Ecto neural progenitor cell (in vitro differentiated cells): ENCODE measurements around the gene NRXN3.

Source experiments
- DNase-seq: peaks from one replicate; pipeline ENCODE4 v3.0.0-alpha.2; 2018; ENCODE audit warnings: low spot score

NRXN3 gene

DNA sequence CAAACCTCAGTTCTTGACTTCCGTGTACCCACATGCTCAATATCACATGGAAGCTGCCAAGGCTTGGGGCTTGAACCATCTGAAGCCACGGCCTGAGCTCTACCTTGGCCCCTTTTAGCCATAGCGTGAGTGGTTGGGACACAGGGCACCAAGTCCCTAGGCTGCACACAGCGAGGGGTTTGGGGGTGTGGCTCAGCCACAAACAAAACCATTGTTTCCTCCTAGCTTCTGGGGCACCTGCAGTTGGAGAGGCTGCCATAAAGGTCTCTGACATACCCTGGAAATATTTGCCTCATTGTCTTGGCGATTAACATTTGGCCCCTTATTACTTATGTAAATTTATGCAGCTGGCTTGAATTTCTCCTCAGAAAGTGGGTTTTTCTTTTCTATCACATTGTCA, 628.6 kb downstream of the NRXN3 start:
- DNase-seq = no peak

DNA sequence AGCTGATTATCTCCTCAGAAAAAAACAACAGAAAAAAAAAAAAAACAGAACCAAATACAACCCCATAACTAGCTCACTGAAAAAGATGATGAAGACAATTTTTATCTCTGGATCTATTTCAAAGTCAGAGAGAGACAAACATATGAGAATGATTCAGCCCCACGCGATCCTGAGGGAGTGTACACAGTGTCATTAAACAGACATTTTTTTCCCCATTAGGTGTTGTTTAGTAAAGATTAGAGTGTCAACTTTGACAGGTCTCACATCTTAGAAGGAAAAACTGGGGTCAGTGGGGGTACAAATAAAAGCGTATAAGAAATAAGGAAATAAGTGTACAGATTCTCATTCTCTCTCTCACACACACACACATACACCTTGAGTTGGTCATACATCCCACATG, 635.4 kb downstream of the NRXN3 start:
- DNase-seq = no peak

DNA sequence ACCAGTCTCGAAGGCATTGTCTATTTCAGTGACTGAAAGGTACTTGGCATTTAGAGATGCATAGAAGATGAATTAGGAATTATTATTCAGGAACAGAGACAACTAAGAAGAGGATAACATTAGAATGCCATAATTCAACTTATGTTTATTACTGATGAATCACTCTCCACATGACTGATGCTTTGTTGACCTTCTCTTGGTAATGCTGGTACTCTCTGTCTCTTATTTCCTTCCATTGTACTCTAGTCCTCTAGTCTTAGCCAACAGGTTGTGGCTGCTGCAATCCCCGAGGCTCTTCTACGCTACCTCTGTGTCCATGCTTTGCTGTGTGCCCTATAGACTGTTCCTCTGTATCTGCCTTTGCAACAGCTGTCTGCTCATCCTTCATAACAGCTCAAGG, 652.9 kb downstream of the NRXN3 start:
- DNase-seq = no peak

DNA sequence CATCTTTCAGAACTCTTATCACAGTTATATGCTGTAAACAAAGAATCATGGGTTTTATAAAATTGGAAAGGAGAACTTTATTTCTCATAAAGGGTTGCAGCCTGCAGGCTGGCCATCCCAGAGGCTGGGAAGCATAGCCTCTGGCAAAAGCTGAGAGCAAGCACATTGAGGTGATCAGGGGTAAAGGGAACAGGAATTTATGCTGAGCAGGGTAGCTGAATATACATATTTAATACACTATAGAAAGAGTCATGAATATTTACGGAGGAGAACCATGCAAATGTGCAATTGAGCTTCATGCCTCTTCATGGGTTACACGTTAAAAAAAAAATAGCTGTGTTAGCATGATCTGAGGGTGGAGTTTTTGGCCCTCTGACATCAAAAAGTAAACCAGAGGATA, 653.3 kb downstream of the NRXN3 start:
- no peak for DNase-seq

DNA sequence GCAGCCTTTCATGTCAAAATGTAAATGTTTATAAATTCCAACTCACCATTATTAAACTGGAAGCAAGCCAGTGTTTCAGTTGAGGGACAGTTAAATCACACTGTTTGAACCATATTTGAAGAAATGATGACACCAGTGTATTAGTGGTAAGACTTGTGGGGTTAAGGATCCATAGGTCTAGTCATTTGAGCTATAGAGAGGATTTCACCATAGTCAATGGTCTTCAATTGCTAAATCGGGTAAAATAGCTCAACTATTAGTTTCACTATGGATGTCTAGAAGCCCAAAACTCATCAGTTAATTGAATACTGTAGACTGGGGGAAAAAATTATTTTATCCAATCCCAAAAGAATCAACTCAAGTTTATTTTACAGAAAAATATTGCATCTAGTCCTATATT, 659.1 kb downstream of the NRXN3 start:
- DNase-seq = no peak

DNA sequence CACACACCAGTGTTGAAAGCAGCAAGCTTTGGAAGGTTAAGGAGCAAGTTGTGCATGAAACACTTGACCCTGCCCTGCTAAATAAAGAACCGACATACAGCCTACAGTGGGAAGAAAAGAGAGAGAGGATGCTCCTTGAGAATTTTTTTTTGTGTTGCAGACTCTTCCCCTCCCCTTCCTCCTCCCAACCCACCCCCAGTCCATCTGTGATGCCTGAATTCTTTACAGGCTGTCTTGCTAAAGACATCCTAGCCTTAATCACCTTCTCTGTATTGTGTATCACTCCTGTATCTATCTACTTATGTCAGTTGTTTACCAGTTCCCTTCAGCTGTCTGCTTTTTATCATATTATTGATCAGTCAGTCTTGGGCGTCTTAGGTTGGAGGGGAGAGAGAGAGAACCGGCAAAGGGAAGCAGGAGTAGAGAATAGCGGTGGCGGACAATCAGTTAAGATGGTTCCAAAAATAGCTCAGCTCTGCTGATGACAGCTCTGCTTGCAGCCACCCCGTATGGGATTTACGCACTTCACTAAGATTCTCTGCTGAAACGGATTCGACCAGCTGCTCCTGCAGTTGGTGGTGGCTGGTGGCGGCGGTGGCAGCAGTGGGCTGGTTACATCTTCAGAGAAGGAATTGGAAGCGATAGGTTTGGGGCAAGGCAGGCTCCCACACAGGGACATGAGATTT, 664.7 kb downstream of the NRXN3 start:
- DNase-seq = no peak

DNA sequence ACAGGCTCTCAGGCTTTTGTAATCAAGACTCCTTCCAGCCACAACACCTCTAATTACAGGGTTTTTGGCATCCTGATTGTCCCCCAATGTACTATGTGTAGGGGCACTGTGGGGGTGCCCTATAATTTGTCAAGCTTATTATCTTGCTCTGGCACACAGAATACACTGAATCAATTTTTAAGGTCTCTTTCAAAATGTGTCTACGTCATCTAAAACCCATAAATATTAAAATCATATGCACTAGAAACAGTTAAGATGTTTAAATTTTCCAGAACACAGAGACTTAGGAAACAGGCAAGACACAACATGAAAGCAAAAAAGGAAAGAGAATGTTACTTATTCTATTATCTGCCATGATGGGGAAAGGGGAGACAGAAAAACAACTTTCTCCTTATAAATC, 665.7 kb downstream of the NRXN3 start:
- DNase-seq = no peak

DNA sequence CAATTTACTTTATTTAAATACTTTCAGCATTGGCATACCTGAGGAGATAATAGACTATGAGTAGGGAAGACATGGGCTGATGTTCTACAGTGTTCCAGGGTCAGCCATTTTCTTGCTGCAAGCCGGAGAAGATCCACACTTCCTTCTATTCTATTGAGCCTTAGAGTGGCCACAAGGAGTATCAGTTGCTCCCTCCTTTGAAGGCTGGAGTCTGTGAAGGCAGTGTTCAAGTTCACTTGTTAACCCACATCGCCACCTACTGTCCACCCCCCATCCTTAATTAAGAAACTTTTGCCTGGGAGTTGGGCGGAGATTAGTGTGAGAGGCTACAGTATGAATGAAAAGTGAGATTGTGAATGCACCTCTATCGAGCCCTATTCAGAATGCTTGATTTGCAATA, 666.6 kb downstream of the NRXN3 start:
- peak; percentile 57 for DNase-seq

DNA sequence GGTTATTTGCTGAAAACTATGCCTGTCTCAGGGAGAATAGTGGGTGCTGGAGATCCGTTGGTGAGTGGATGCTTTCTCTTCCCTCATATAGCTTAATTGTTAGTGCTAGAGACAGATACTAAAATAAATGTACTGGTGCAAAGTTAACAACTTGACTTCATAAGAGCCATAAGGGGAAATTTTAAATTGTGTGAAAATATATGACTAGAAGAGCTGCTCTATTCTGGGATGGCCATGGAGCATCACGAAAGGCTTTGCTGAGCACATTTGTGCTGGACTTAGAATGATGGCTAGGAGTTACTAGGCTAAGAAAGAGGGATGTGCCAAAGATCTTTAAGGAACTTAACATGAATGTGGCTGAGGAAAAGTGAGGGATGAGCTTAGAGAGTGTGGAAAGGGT, 668.8 kb downstream of the NRXN3 start:
- DNase-seq = no peak

DNA sequence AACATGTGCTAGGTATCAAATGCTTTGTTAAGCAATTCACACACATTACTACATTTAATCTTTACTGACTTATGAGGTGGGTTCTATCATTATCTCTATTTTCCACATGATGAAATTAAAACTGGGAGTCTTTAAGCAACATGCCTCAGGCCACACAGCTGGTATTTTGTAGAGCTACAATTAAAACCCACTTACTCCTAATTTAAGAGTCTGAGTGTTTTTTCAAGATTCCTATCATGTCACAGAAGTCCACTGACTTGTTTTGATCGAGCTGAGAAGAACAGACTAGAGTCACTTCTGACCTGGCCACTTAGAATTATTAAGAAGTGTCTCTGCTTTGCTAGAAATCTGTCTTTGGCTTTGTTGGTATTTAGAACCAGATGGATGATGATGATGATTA, 670.7 kb downstream of the NRXN3 start:
- no peak for DNase-seq

DNA sequence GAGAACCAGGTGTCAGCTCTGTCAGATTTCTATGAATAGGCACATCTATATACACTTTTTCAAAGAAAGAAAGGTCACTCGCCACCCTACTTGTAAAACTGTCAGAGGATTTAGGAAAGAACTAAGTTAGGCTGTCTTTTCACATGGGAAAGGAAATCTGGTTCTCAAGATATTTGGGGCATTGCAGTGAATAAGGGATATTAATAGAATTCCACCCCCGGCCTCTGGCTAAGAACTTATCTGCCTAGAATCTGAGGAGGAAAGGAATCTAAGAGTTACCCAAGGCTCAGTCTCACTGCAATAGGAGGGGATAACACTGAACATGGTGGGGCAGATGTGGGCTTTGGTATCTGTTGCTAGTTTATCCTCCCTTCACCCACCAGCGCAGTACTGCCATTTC, 677.6 kb downstream of the NRXN3 start:
- no peak for DNase-seq

DNA sequence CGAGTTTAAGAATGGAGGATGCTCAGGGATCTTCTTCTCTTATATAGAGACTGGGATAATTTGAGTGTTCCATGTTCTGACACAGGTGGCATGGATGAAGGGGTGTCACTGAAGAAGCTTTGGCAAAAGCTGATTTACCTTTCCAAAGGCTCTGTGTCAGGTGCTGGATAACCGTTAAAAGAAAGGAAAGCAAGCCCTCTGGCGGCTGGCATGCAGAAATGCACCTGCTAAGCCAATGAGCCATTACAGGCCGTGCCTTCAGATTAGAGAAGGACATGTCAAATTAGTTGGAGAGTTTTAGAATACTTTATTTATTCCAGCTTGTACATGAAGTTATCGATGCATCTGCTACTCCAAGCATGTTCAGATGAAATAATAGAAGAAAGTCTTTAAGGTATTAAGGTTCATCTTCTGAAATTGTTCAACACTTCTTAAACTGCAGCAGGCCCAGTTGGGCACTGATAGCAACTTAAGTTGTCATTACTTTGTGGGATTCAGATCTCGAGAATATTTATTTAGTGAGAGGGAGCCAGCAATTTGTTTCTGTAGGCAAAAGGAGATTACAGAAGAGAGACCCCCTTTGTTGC, 678.2 kb downstream of the NRXN3 start:
- DNase-seq = peak; percentile 69

DNA sequence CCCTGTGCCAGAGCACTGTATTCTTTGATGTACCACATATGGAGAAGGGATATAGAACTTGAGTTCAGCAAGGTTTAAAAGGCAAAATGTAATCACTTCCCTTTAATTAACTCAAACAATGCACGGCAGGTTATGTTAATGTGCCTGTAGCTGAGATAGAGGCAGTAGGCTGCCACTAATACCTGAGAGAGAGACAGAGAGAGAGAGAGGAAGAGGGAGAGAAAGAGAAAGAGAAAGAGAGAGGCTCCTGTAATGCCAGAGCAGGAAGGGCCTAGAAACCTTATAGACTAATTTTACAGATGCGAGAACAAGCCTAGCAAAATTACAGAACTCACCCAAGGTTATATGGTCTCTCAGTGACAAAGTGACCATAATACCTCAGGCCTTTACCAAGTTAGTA, 679.8 kb downstream of the NRXN3 start:
- no peak for DNase-seq

DNA sequence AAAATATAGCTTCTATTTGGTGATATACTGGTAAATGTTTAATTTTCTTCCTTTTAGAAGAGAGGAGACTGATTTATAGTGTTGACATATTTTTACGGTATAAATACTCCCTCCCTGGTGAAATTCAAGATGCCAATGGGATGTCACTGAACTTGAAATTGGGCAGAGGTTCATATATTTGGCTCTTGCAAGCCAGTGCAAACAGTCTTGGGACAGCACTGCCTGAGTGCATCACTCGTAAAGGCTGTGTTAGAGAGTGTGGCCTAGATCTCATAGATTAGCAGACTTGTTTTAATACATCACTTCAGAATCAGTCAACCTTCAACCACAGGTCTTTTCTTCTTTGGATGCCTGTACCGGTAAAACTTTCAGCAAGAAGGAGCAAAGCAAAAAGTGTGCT, 681.0 kb downstream of the NRXN3 start:
- no peak for DNase-seq

DNA sequence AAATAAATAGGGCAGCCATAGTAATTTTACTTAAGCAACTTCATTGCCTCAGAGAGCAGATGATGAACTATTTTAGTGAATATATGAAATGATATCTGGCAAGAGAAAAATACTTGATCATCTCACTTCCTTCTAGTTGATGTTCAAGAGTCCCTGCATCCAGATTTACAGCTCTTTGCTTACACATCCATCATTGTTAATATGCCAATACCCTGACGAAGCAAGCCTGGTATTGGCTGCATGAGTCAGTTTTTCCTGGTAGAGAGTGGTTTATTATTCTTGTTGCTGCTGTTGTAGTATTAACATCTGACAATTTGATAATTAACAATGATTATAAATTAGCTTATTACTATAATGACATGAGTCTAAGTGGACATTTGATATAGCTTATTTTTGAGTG, 681.9 kb downstream of the NRXN3 start:
- no peak for DNase-seq

DNA sequence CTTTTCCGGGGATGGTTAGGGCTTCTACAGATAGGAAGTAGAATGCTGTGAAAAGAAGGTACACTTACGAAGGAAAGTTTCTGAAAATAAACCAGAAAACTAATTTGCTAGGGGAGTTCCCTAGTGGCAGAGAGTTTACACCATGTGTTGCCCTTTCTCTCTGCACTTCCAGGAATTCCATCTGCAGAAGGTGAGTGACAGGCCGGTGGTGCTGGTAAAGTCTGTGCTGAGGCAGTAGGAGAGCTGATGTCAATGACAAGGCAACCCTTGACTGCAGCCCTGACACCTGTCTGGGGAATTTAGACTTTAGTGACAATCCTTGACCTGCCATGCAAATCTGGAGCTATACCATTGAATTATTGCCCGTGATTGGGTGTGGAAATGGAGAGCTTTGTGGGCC, 687.8 kb downstream of the NRXN3 start:
- no peak for DNase-seq

DNA sequence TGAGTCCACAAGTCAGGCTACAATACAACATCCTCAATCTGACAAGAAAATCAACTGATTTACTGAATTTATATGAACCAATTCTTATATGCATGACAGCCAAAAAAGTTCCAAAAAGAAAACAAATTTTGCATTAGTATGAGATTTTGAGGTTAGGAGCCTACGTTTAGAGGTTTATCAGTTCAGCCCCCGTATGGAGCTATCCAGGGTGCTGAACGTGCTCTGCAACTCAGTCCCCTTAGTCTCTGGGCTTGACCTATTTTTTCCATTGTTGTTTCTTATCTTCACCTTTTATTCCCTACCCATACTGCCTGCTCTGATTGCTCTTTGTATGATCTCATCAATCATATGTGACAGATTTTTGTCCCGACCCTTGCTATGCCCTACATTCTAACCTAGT, 693.0 kb downstream of the NRXN3 start:
- peak; percentile 58 for DNase-seq

DNA sequence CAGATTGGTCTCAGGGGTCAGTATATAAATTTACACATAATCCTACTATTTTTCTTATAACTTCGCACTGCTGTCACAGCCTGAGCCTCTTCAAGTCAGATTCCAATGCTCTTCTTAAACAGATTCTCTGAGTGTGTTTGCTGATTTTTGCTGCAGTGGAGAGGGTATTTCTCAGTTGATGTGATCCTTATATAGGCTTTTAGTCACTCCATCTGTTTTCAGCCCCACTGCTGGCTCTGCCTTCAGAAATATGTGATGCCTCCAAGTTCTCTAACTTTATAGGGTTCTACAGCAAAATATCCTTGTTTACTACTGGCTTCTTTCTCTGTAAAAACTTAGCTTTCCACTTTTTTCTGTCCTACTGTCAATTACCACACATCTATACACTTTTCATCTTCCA, 702.7 kb downstream of the NRXN3 start:
- DNase-seq = no peak

DNA sequence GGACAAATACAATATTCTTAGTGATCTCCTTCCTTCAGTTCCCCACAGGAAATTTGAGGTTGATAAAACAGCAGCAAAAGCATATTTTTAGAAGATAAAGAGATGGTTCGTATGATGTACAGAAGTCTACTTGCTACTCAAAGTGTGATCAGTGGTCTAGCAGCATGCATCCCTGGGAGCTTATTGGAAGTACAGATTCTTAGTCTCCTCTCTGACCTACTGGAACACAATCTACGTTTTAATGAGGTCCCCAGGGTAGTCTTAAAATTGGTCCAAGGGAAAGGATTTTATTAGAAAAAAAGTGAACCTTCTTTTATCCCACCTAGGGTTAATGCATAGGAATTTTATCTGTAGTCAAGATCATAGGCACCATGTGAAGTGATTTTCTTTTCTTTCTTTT, 703.4 kb downstream of the NRXN3 start:
- no peak for DNase-seq

DNA sequence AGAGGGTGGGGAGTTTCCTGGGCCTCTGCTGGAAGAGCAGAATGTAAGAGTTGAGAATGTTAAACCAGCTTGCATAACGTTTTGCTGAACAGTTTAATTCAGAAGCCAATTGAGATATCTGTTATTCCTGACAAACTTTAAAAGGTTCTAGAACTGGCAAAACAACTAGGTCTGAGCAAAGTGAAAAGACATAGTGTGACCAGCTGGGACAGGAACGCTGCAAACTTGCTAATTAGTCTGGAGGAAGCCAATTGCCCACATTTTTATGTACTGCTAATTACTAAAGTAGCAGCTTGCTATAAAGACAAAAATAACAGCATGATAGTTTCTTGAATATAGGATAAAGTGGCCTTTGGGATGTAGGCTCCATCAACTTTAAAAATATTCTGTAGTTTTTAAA, 704.9 kb downstream of the NRXN3 start:
- DNase-seq = no peak

DNA sequence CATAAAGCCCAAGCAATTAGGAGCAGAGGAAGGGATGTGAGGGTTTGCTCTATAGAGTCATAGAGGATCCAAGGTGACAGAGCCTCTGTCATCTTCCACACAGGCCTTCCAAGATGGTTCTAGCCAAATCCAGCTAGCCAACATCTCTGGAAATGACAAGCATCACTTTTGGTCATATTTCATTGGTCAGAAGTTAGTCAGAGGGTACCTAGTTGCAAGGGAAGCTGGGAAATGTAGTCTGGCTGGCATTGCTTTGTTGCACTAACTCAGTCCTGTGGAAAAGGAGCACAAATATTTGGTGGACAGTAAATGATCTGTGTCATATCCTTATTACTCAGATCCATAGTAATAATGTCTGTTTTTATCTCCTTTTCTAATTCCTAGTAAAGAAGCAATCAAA, 715.7 kb downstream of the NRXN3 start:
- DNase-seq = no peak

DNA sequence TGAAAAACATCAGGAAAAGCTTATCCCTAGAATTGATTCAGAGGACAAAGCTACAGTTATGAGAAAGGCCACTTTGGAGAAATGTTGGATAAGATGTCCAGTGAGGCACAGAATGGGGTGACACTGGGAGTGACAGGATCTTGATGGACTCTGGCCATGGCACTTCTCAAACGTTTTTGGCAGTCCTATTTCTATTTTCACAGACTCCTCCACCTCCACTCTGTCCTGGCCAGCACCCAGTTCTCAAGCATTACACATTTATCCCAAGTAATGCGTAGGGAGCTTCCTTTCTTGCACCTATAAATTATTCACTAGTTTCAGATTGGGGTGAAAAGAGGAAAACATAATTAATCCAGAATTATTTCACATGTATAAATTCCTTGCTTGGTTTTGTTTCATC, 727.3 kb downstream of the NRXN3 start:
- no peak for DNase-seq

DNA sequence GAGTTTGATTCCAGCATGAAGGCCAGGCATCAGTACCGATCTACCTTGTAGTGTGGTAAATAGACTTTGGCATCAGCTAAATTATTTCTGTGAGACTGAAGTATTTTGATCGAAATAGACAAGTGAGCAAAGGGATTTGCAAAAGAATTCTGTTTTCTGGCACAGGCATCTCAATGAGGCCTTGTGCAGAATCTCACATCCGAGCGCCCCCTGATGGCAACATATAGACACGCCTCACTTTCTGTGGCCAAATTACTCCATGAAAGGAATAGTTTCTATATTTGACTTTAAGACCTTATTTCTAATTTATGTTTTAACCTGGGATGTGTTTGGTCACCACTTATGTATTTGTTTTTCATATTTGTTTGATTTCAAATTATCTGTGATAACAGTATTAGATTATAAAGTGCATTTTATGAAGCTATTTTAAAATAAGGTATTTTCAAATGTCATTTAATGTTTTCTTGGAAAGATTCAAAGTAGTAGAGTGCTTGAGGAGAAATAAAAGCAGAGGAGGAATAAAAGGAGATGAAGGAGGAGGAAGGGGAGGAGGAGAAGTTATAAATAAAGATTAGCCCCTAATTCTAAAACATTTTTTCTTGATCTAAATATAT, 731.9 kb downstream of the NRXN3 start:
- peak; percentile 64 for DNase-seq

DNA sequence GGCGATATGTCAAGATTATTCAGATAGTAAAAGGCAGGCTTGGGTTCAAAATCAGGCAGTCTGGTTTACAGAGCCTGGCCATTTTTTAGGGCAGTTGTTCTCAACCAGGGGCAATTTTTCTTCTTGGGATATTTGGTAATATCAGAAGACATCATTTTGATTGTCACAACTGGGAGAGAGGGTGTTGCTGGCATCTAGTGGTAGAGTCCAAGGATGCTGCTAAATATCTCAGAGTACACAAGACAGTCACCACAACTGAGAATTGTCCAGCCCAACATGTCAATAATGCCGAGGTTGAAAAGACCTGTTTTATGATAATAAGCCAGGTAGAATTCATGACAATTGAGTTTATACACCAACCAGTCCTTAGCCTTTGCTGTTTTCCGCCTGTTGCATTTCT, 733.9 kb downstream of the NRXN3 start:
- no peak for DNase-seq
